Vagina (tissue), 2 donors: ENCODE results near the gene PLD1. TPM values are rescaled to one million over a fixed set of nuclear protein-coding genes. Genes with fewer than 3 reads are reported as not detected.
"Not testable (repeated sequence)": the region's sequence is repeated elsewhere in the genome, so short reads cannot be mapped to it uniquely, and the experiment has no call there.

ENCODE experiments used
- DNase-seq, 2 donors: peaks; one replicate each; pipeline ENCODE4 v3.0.0-alpha.2; 2017; ENCODE audit errors: extremely low spot score in 2 of 2
- H3K27ac ChIP-seq: fragments of 200-600 bp; sonication (generic); one replicate; pipeline ENCODE4 v1.5.1; 2019
- H3K27me3 ChIP-seq: fragments of 200-600 bp; sonication (generic); one replicate; pipeline ENCODE4 v1.5.1; 2019
- H3K36me3 ChIP-seq, 2 donors: fragments of 200-600 bp; sonication (generic); one replicate each; pipeline ENCODE4 v1.5.1; 2017 to 2019
- H3K4me1 ChIP-seq: fragments of 200-600 bp; sonication (generic); one replicate; pipeline ENCODE4 v1.5.1; 2019
- H3K4me3 ChIP-seq, 2 donors: fragments of 200-600 bp; sonication (generic); 1 replicate in 1 of 2; 2 replicates in 1 of 2; pipeline ENCODE4 v1.5.1; 2016 to 2019
- H3K9me3 ChIP-seq: fragments of 200-600 bp; sonication (generic); one replicate; pipeline ENCODE4 v1.5.1; 2019
- CTCF ChIP-seq, 3 experiments: fragments of 450-650 bp in 2 of 3; fragments of 200-600 bp in 1 of 3; sonication (generic) in 1 of 3; IDR thresholded peaks; one replicate each; pipeline ENCODE4 v1.5.1; 2017 to 2019; ENCODE audit warnings: antibody characterized with exemption in 3 of 3, mild to moderate bottlenecking in 2 of 3, moderate library complexity in 2 of 3
- POLR2A ChIP-seq, 2 donors: fragments of 450-650 bp; IDR thresholded peaks; one replicate each; pipeline ENCODE4 v1.6.1; 2017; ENCODE audit warnings: antibody characterized with exemption in 2 of 2, mild to moderate bottlenecking in 2 of 2, moderate library complexity in 2 of 2
- POLR2AphosphoS5 ChIP-seq, 2 donors: sonication (generic); formaldehyde crosslinking; IDR thresholded peaks; one replicate each; pipeline ENCODE4 v1.9.0; 2017; ENCODE audit warnings: antibody characterized with exemption in 2 of 2, mild to moderate bottlenecking in 2 of 2, low read depth in 1 of 2; ENCODE audit not compliant: insufficient read depth in 1 of 2
- intact Hi-C: fragments of 100-400 bp; cut with DNase I; formaldehyde crosslinking; loops from one replicate; pipeline ENCODE4 v1.15.1; 2023
- total RNA-seq: library from RNA; depleted of rRNA; stranded (reverse); fragments of >200 nt; gene quantifications from one replicate; pipeline ENCODE4 v1.2.3, GENCODE V29; 2016

PLD1 gene
- total RNA-seq, 1 donor from 2014 or later: 35.6 TPM

- H3K36me3 ChIP-seq: peaks cover 0 to 13% of the 10 kb centered on the region in 2 donors
- H3K4me1 ChIP-seq: no peaks in the 10 kb centered on the region
- no peak overlapping the region for H3K27ac ChIP-seq
- DNase-seq: no peak
- TF ChIP-seq POLR2AphosphoS5 (IDR thresholded peaks at IDR 0.05; ENCODE audit: insufficient read depth in 1 of 2, low read depth in 1 of 2): no peak
- TF ChIP-seq CTCF (IDR thresholded peaks at IDR 0.05): no peak
- TF ChIP-seq POLR2A (IDR thresholded peaks at IDR 0.05): no peak
- H3K4me3 ChIP-seq: no peak overlapping the region
- intact Hi-C loops: loop anchor here (10.0 kb wide), 2 partner anchors 134 to 704 kb away; no protein-coding TSS in a partner anchor
- no peaks in the 10 kb centered on the region for H3K9me3 ChIP-seq
- H3K27me3 ChIP-seq: no peaks in the 10 kb centered on the region
These were observed 169.5 kb downstream of the PLD1 start for GRCh38 chr3:171640520-171641412.

- intact Hi-C loops: no loop called here
- H3K9me3 ChIP-seq: no peaks in the 10 kb centered on the region
- DNase-seq: no peak
These were observed 173.6 kb downstream of the PLD1 start for GRCh38 chr3:171636666-171637065.

GRCh38 chr3:171632766-171633165 is 177.5 kb downstream of the PLD1 start:
- H3K4me3 ChIP-seq: no peak overlapping the region
- intact Hi-C loops: no loop called here
- H3K27ac ChIP-seq: no peak overlapping the region
- H3K36me3 ChIP-seq: peaks cover 0 to 12% of the 10 kb centered on the region in 2 donors
- H3K27me3 ChIP-seq: no peaks in the 10 kb centered on the region
- TF ChIP-seq POLR2AphosphoS5 (IDR thresholded peaks at IDR 0.05; ENCODE audit: insufficient read depth in 1 of 2, low read depth in 1 of 2): no peak
- TF ChIP-seq CTCF (IDR thresholded peaks at IDR 0.05): no peak
- no peak for TF ChIP-seq POLR2A (IDR thresholded peaks at IDR 0.05)
- DNase-seq: no peak
- no peaks in the 10 kb centered on the region for H3K9me3 ChIP-seq
- H3K4me1 ChIP-seq: no peaks in the 10 kb centered on the region

More at GRCh38 chr3:171636666-171637065, 173.6 kb downstream of the PLD1 start:
- H3K27me3 ChIP-seq: no peaks in the 10 kb centered on the region
- no peaks in the 10 kb centered on the region for H3K4me1 ChIP-seq
- peaks cover 0 to 13% of the 10 kb centered on the region in 2 donors for H3K36me3 ChIP-seq
- H3K27ac ChIP-seq: no peak overlapping the region
- no peak for TF ChIP-seq CTCF (IDR thresholded peaks at IDR 0.05)
- TF ChIP-seq POLR2AphosphoS5 (IDR thresholded peaks at IDR 0.05; ENCODE audit: insufficient read depth in 1 of 2, low read depth in 1 of 2): no peak
- no peak for TF ChIP-seq POLR2A (IDR thresholded peaks at IDR 0.05)
- no peak overlapping the region for H3K4me3 ChIP-seq

- intact Hi-C loops, H3K27ac ChIP-seq, DNase-seq, H3K27me3 ChIP-seq, H3K4me1 ChIP-seq, H3K4me3 ChIP-seq, H3K9me3 ChIP-seq, H3K36me3 ChIP-seq: not testable (repeated sequence)
These were observed 183.5 kb downstream of the PLD1 start for GRCh38 chr3:171626799-171627198.

GRCh38 chr3:171622126-171622525 is 188.2 kb downstream of the PLD1 start:
- no peak overlapping the region for H3K4me3 ChIP-seq
- intact Hi-C loops: no loop called here

More at GRCh38 chr3:171622126-171622525, 188.2 kb downstream of the PLD1 start:
- Histone ChIP-seq H3K36me3 (no peaks in the 10 kb centered on the region), H3K27ac (no peak overlapping the region), H3K27me3 (no peaks in the 10 kb centered on the region), H3K4me1 (no peaks in the 10 kb centered on the region), H3K9me3 (no peaks in the 10 kb centered on the region)
- no peak for DNase-seq
- no peak for TF ChIP-seq CTCF (IDR thresholded peaks at IDR 0.05)
- TF ChIP-seq POLR2AphosphoS5 (IDR thresholded peaks at IDR 0.05; ENCODE audit: insufficient read depth in 1 of 2, low read depth in 1 of 2): no peak
- no peak for TF ChIP-seq POLR2A (IDR thresholded peaks at IDR 0.05)
